ENCODE data around the gene MAP2K5.

- TF ChIP-seq TCF7L2 (IDR thresholded peaks at IDR 0.05; ENCODE audit: borderline replicate concordance, low read depth, low read length): no peak
- no peak for TF ChIP-seq ZBTB11 (tag by site-specific recombination; conservative IDR thresholded peaks at IDR 0.05; ENCODE audit: low read depth)
- no peak for TF ChIP-seq CTCF (tag by site-specific recombination; IDR thresholded peaks at IDR 0.05)
These were observed 307.8 kb downstream of the MAP2K5 start for GRCh38 chr15:67850336-67850735.
